ENCODE measurements around the gene ARID1B. TPM values are rescaled to one million over a fixed set of nuclear protein-coding genes. Genes with fewer than 3 reads are reported as not detected.

The ARID1B gene
- total and polyA plus RNA-seq, 10 of the 15 experiments (the other 5 are each of a cell fraction or from before 2014, with no cell fraction given), result 24.7 to 133 (median 54.6) TPM

DNA sequence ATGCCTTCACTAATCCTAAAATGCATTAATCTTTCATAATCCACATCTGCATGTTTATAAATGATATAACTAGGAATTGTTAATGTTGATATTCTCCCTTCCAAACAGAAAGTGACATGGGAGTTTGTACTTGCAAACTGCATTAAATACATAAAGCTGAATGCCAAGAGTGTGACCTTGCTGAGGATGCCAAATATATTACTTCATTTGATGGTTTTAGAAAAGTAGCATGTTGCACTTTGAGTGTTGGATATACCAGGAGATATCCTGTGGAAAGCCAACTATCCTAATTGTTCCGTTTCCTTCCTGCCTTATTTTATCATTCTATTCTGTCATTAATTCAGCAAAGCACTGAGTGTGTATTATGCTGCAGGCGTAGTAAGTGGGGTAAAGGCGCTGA is 316.4 kb downstream of the ARID1B start (continued):
- TF ChIP-seq, protein P1, sequence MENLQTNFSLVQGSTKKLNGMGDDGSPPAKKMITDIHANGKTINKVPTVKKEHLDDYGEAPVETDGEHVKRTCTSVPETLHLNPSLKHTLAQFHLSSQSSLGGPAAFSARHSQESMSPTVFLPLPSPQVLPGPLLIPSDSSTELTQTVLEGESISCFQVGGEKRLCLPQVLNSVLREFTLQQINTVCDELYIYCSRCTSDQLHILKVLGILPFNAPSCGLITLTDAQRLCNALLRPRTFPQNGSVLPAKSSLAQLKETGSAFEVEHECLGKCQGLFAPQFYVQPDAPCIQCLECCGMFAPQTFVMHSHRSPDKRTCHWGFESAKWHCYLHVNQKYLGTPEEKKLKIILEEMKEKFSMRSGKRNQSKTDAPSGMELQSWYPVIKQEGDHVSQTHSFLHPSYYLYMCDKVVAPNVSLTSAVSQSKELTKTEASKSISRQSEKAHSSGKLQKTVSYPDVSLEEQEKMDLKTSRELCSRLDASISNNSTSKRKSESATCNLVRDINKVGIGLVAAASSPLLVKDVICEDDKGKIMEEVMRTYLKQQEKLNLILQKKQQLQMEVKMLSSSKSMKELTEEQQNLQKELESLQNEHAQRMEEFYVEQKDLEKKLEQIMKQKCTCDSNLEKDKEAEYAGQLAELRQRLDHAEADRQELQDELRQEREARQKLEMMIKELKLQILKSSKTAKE (IDR thresholded peaks at IDR 0.05; ENCODE audit: low read depth, poor library complexity, severe bottlenecking), result no peak
- TF ChIP-seq RAD51 (IDR thresholded peaks at IDR 0.05) (no peak), SP1 (IDR thresholded peaks at IDR 0.05; ENCODE audit: low read depth, low read length) (no peak), CREM (IDR thresholded peaks at IDR 0.05; ENCODE audit: low read depth) (no peak), ZSCAN29 (IDR thresholded peaks at IDR 0.05) (no peak), ZZZ3 (IDR thresholded peaks at IDR 0.05; ENCODE audit: control insufficient read depth, insufficient read length, low read depth) (no peak)
- TF ChIP-seq, protein P2, sequence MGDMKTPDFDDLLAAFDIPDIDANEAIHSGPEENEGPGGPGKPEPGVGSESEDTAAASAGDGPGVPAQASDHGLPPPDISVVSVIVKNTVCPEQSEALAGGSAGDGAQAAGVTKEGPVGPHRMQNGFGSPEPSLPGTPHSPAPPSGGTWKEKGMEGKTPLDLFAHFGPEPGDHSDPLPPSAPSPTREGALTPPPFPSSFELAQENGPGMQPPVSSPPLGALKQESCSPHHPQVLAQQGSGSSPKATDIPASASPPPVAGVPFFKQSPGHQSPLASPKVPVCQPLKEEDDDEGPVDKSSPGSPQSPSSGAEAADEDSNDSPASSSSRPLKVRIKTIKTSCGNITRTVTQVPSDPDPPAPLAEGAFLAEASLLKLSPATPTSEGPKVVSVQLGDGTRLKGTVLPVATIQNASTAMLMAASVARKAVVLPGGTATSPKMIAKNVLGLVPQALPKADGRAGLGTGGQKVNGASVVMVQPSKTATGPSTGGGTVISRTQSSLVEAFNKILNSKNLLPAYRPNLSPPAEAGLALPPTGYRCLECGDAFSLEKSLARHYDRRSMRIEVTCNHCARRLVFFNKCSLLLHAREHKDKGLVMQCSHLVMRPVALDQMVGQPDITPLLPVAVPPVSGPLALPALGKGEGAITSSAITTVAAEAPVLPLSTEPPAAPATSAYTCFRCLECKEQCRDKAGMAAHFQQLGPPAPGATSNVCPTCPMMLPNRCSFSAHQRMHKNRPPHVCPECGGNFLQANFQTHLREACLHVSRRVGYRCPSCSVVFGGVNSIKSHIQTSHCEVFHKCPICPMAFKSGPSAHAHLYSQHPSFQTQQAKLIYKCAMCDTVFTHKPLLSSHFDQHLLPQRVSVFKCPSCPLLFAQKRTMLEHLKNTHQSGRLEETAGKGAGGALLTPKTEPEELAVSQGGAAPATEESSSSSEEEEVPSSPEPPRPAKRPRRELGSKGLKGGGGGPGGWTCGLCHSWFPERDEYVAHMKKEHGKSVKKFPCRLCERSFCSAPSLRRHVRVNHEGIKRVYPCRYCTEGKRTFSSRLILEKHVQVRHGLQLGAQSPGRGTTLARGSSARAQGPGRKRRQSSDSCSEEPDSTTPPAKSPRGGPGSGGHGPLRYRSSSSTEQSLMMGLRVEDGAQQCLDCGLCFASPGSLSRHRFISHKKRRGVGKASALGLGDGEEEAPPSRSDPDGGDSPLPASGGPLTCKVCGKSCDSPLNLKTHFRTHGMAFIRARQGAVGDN (IDR thresholded peaks at IDR 0.05), result no peak

Measured in GM12878 (cell line).